Cortex of kidney (tissue), 1 donor: ENCODE measurements around the gene FMOD.

Experiments
- DNase-seq: peaks from one replicate; lab custom pipeline; 2025; lab: John Stamatoyannopoulos, UW

FMOD gene

GRCh38 chr1:203351037-203351625 is at the start of gene FMOD:
Gene FMOD, minus strand, starts transcription at chr1:203351122. Its CDS starts 2,852 bp downstream, at chr1:203348270.
- DNase-seq: no peak

- no peak for DNase-seq
Observed at GRCh38 chr1:203396595-203397194, 45.8 kb upstream of the FMOD start.

- DNase-seq: no peak
Observed at GRCh38 chr1:203395751-203396150, 44.8 kb upstream of the FMOD start.

GRCh38 chr1:203390298-203390697 is 39.4 kb upstream of the FMOD start:
- no peak for DNase-seq

GRCh38 chr1:203388683-203389082 is 37.8 kb upstream of the FMOD start:
- no peak for DNase-seq

- no peak for DNase-seq
Observed at GRCh38 chr1:203382026-203382425, 31.1 kb upstream of the FMOD start.

- no peak for DNase-seq
Observed at GRCh38 chr1:203381151-203381751, 30.3 kb upstream of the FMOD start.

- no peak for DNase-seq
Observed at GRCh38 chr1:203380420-203381150, 29.7 kb upstream of the FMOD start.

- no peak for DNase-seq
Observed at GRCh38 chr1:203379825-203380224, 28.9 kb upstream of the FMOD start.

GRCh38 chr1:203378556-203379245 is 27.8 kb upstream of the FMOD start:
- DNase-seq: no peak

GRCh38 chr1:203373991-203374390 is 23.1 kb upstream of the FMOD start:
- DNase-seq: no peak

GRCh38 chr1:203373002-203373401 is 22.1 kb upstream of the FMOD start:
- DNase-seq: no peak

- no peak for DNase-seq
Observed at GRCh38 chr1:203371288-203371687, 20.4 kb upstream of the FMOD start.

- no peak for DNase-seq
Observed at GRCh38 chr1:203369666-203370065, 18.7 kb upstream of the FMOD start.

GRCh38 chr1:203368624-203369451 is 17.9 kb upstream of the FMOD start:
- no peak for DNase-seq

- no peak for DNase-seq
Observed at GRCh38 chr1:203367057-203367456, 16.1 kb upstream of the FMOD start.

GRCh38 chr1:203366476-203366875 is 15.6 kb upstream of the FMOD start:
- DNase-seq: no peak

GRCh38 chr1:203364806-203365205 is 13.9 kb upstream of the FMOD start:
- no peak for DNase-seq

- DNase-seq: no peak
Observed at GRCh38 chr1:203364094-203364801, 13.3 kb upstream of the FMOD start.

- DNase-seq: no peak
Observed at GRCh38 chr1:203362720-203363025, 11.8 kb upstream of the FMOD start.
